Measurements from ENCODE around the gene INSRR.

INSRR gene

DNA sequence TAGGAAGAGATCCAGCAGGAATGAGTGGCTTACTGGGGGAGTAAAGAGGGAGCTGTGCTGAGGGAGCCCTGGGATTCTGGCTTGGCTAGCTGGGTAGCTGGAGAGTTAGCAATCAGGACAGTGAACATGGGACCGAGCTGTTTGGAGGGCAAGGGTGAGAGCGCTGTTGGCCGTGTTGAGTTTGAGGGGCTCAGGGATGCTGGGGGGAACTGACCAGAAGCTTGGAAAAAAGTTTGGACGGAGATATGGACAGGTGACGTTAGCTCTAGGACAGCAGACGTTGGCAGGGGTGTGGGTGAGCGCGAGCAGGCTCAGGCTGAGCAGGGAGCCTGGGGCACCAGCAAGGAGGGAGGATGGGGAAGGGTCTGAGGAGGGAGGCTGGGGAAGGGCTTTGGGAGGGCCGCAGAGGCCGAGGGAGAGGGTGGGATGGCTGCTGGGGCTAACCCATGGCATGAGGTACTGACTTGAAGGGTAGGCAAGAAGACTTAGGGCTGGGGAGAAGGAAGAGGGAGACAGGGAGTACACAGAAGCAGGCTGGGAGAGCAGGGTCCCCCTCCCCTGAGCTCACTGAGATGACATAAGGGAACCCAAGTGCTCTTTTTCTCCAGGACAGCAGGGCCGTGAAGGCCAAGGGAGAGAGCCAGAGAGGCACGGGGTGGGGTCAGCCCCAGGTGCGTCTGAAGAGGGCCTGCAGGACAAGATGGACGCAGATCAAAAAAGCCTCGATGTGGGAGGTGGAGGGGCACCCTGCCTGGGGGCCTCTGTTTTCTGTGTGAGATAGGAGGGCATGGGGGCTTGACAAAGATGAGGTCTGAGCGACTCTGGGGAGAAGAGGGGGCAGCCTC is 50.5 kb downstream of the INSRR start:
- no peak for TF ChIP-seq GATA3 (IDR thresholded peaks at IDR 0.05; ENCODE audit: low read depth, low read length)
- no peak for TF ChIP-seq GATA2 (IDR thresholded peaks at IDR 0.05; ENCODE audit: low read depth, low read length)

DNA sequence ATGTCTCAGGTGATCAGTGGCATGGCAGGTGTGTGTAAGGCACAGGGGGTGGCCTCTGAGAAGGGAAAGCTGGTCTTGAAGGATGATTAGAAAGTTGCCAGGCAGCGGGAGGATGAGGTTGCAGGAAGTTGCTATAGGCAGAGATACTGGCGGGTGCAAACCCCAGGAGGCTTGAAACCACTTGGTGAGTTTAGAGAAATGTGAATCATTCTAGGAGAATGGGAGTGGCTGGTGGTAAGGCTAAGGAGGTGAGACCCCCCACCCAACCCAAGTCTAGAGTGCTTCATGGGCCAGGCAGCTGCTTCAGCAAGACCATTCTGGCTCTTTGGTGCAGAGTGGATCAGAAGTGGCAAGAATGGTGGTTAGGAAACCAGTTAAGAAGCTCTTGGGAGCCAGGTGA is 51.3 kb downstream of the INSRR start:
- TF ChIP-seq GATA2 (IDR thresholded peaks at IDR 0.05; ENCODE audit: low read depth, low read length) (no peak), GATA3 (IDR thresholded peaks at IDR 0.05; ENCODE audit: low read depth, low read length) (no peak)

DNA sequence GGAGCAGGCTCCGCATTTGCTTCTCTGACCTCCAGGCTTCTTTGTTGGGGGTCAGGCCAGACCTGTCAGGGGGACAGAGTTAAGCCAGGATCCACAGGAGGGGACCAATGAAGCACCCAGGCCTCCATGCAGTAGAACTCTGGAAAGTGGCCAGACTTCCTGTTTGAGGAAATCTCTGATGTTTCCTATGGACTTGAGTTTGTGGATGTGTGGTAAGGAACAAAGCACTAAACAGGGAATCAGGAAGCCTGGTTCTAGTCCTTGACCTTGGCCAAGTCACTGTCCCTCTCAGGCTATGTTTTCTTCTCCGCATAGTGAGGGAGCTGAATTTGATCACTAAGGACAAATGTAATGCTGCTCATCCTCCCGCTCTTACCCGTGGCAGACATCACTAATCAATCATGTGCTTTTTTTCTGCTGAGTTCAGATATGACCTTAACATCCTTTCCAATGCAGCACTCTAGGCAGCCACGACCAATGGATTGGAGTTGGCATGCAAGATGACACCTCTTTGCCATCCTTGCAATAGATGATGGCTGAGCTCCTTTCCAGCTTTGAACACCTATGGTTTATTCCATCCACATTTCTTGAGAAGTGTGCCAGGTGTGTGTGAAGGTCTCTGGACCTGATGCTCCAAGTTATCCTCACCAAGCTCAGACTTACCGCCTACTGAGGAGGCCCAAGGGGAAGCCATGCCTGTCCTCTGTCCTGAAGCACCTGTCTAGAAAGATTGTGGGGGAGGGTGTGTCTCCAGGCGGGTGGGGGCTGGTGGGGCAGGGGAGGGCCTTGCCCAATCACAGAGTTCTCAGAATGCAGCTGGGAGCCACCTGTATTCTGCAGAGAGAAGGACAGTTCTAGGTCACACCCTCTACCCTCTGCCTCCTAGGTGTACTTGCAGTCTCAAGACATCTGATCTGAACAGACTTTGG is 52.1 kb downstream of the INSRR start:
- no peak for TF ChIP-seq GATA3 (IDR thresholded peaks at IDR 0.05; ENCODE audit: low read depth, low read length)
- no peak for TF ChIP-seq GATA2 (IDR thresholded peaks at IDR 0.05; ENCODE audit: low read depth, low read length)

DNA sequence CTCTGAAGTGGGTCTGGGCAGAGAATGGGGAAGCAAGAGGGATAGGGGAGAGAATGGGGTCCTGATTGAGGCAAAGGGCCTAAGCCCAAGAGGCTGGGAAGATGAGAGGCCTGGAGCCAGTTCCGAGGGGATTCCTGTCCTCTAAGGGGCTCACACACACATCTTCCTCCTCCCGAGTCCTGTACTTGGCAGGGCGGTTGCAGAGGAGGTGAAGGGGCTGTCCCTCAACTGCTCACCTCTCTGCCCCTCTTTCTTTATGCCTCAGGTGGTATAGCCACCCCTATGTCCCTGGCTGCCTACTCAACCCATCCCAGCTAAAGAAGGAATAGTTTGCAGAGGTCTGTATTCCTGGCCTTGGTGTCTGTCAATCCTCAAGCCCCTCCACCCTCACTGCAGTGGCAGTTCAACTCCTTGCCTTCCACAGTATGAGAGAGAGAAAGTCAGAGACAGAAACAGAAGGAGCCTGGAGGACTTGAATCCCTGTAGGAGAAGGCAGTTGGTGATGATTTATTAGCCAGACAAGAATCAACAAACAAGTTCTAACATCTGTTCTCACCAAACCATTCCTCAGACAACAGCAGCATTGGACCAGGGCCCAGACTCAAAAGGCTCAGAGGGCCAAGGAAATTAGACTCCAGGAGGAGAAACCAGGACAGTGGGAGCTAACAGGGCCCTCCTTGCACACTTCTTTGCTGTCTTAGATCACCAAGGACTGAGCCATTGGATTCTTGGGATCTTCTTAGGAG is 53.0 kb downstream of the INSRR start:
- TF ChIP-seq GATA2 (IDR thresholded peaks at IDR 0.05; ENCODE audit: low read depth, low read length) = no peak
- TF ChIP-seq GATA3 (IDR thresholded peaks at IDR 0.05; ENCODE audit: low read depth, low read length) = no peak

DNA sequence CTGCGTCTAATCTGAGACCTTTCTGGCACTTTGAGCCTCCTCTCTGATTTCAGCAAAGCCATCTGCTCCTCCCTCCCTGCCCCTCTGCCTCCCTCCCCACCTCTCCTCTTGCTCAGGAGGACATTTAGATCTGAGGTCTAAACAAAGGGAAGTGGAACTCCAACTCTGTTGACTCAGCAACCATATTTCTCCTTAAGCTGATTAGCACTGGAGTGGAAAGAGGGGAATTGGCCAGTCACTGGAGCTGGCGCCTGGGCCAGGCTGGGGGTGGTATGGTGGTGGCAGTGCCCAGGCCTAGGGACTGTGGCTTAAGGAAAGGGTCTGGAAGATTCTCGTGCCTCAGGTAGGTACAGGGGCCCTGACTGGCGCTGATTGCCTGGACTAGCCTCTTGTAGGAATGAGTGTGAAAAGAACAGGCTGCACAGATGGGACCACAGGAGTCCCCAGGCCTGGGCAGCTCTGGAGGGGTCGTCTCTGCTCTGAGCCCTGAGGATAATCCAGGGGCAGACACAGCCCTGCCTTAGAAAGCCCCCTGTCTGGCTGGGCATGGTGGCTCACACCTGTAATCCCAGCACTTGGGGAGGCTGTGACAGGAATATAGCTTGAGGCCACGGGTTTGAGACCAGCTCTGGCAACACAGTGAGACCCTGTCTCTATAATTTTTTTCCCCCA is 54.2 kb downstream of the INSRR start:
- TF ChIP-seq GATA2 (IDR thresholded peaks at IDR 0.05; ENCODE audit: low read depth, low read length) = no peak
- no peak for TF ChIP-seq GATA3 (IDR thresholded peaks at IDR 0.05; ENCODE audit: low read depth, low read length)

DNA sequence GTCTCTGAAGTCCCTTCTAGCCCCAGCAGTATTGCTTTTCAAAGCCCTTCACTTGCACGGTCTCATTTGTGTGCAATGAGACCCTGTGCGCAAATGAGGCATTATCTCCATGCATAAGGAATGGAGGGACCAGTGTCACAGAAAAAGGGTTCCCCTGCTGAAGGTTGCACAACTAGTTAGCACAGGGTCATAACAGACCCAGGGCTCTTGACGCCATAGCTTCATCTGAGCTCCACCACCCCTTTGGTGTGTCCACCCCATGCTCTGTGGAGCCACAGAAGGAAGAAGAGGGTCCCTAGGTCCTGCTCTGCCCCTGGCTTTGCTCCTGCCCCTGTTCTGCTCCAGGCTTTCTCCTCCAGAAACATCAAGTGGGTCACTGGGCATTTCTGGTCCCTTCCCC is 54.9 kb downstream of the INSRR start:
- TF ChIP-seq GATA2 (IDR thresholded peaks at IDR 0.05; ENCODE audit: low read depth, low read length) (no peak), GATA3 (IDR thresholded peaks at IDR 0.05; ENCODE audit: low read depth, low read length) (no peak)

DNA sequence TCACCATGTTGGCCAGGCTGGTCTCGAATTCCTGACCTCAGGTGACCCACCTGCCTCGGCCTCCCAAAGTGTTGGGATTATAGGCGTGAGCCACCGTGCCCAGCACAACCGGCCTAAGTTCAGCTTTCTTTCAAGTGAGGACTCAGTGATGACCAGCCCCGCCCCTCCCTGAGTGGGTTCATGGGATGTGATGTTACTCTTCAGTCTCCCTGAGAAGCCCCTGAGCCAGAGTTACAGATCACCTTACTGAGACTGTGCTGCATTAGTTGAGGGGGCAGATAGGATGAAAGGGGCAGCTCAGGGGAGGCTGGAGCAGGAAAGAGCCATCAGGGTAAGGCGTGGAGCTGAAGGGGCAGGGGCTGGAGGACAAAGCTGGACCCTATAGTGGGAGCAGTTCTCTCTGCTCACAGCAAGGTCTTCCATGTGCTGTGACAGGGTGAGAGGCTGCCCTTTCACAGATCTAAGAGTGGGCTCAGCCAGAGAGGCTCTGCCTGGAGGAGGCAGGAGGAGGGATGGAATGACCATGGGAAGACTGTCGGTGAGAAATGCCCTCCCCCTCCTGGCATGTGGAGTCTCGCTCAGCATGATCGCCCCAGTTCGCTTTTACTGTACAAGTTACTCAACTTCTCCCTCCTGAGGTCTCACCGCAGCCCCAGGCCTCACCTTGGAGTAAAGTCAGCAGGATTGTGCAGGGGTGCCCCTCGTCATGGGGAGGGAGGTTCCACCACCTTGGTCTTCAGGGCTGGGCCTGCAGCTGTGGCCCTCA is 55.6 kb downstream of the INSRR start:
- no peak for TF ChIP-seq GATA3 (IDR thresholded peaks at IDR 0.05; ENCODE audit: low read depth, low read length)
- TF ChIP-seq GATA2 (IDR thresholded peaks at IDR 0.05; ENCODE audit: low read depth, low read length) = no peak

DNA sequence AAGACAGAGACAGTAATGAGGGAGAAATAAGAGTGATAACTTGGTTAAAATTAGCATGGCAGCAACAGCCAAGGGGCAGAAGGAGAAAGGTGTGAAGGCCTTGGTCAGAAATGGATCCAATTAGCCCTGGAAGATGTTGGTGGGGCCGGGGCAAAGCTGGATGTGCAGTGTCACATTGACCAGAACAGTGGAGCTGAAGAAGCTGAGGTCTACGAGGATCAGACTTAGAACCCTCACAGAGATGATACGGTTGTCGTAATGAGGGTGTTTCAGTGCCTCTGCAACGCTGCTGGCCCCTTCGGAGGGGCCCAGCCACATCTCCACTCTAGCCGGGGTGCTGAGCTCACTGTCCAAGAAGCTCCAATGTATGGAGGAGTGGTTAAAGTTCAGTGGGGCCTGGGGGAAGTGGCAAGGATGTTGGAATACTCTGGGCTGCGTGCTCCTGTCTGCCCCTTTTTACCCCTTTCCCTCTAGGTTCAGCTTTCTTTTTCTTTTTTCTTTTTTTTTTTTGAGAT is 56.4 kb downstream of the INSRR start:
- TF ChIP-seq GATA2 (IDR thresholded peaks at IDR 0.05; ENCODE audit: low read depth, low read length) (no peak), GATA3 (IDR thresholded peaks at IDR 0.05; ENCODE audit: low read depth, low read length) (no peak)

DNA sequence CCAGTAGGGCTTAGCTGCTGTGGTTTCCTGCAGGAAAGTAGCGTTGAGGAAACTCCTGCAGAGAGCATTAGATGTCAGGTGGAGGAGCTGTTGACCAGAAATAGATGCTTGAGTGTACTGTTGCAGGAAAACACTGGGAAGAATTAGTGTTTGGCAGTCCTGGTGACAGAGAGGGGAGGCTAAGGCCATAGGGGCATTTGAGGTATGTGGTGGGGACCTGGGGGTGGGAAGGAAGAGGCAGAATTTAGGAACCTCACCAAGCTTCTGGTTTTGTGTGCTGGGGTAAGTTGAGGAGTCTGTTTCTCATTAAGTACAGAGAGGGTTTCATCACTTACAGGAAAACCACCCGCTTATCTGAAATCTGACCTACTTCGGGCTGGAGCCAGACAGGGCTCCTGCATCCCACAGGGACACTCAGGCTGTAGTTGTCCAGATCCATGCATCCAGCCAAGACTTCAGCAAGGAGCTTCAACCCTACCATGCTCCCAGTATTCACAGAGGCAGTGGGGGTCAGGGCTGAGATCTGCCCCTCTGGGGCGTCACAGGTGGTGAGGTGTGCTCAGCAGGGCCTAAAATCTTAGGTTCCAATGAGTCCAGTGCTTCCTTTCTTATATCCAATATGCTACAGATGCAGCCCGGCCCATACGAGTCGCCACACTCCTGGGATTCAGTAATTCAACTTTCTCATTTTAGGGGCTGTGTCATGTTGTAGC is 57.4 kb downstream of the INSRR start:
- TF ChIP-seq GATA2 (IDR thresholded peaks at IDR 0.05; ENCODE audit: low read depth, low read length) (peak; percentile 99), GATA3 (IDR thresholded peaks at IDR 0.05; ENCODE audit: low read depth, low read length) (no peak)

DNA sequence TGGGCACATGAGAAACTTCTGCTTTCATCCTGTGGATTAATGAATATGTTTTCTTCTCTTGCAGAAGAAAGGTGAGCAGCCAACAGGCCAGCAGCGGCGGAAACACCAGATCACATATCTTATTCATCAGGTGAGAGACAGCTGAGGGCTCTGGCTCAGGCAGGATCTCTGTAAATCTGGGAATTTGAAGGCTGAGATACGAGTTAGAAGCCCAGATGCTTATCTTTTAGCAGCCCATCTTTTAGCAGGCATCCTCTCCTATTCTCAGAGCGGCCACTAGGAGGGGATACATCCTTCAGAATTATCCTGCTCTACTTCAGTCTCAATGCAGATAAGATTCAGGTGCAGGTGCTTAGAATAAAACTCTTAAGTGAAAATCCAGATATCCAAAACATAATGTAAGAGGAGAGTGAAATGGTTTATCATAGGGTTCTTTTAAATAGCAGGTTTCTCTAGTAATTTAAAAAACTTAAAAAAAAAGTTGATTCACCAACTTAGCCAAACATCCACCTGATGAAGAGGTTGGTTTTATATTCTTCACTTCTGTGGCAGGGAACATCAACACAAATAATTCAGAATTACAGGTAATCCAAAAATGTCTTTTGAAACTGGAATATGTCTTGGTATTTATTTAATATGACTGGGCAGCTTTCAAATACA is 61.6 kb downstream of the INSRR start:
- peak; percentile 100 for TF ChIP-seq GATA2 (IDR thresholded peaks at IDR 0.05; ENCODE audit: low read depth, low read length)
- peak; percentile 99 for TF ChIP-seq GATA3 (IDR thresholded peaks at IDR 0.05; ENCODE audit: low read depth, low read length)

DNA sequence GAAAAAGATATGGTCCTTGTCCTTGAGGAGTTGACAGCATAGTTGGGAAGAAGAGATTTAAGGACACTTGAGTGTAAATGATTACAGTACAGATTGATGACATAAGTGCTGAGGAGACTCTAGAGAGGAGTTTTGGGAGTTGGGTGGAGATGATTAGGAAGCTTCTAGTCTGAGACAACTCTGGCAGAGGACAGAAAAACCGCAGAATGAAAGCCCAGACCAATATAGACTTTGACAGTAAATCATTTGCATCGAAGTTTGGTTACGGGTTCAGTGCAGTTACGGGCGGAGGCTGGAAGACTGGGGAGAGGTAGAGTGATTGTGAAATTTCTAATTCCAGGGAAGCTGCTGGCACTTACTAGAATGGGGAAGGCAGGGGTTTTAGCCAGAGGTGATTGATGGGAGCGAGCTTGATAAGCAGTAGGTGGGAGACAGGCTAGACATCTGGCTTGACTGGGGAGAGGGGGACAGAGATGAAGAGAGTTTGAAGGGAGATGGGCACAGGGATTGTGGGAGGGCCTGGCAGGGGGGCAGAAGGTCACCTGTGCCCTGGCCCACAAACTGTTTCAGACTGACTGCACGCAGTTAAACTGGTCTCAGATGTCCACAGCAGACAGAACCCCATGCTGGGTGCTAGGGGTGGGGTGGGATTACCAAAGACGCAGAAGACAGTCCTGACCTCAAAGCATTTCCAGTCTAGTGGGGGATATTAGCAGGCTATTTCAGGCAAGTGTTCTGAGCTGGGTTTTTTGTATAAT is 62.4 kb downstream of the INSRR start:
- TF ChIP-seq GATA2 (IDR thresholded peaks at IDR 0.05; ENCODE audit: low read depth, low read length) (no peak), GATA3 (IDR thresholded peaks at IDR 0.05; ENCODE audit: low read depth, low read length) (no peak)

Measured in SH-SY5Y (cell line).